ENCODE results near the gene GAS1.

GAS1 gene

DNA sequence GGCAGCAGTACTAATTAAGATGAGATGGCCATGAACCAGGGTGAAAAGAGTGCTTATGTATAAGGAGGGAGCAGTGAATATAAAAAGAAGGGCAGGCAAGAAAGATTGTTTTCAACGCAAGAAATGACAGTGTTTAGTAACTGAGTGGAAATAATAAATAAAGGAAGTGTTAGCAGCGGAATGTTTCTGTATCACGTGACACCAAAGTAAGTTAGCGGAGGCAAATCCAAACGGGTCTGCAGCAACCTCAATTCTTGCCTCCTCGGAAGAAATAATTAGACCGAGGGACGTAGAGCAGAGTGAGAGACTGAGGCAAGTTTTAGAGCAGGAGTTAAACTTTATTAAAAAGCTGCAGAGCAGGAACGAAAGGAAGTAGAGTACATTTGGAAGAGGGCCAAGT is 15.4 kb upstream of the GAS1 start:
- DNase-seq (ENCODE audit: low spot score): no peak

DNA sequence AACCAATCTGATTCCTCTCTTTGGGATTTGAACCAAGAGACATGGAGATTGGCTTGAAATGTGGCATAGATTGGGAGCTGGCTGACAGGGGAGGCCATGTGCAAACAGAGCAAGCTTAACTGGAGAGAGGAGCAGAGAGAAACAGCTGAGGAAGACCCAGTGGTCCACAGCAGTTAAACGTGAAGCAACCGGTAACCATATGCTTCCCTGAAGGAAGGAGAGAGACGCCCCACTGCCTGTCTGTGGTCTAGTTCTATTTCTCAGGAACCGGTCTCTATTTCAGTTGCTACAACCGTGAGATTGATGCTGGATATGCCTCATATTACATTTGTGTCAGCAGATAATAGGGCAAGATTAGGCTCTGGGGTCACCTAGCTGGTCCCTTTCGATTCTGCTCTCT is 13.6 kb upstream of the GAS1 start:
- no peak for DNase-seq (ENCODE audit: low spot score)

DNA sequence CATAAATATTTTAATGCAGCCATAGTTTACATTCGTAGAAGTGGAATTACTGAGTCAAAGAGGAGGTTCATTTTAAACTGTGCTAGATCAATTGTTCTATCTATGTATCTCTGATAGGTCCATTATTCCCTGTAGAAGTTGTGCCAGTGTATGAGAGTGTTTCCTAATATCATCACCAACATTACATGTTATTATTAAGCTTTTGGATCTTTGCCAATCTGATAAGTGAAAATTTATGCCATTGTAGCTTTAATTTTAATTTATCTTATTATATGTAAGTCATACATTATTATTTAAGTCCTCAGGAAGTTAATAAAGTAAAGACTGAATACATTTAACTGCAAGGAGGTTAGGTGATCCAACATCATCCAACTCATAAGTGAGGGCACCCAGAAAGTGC is 10.9 kb upstream of the GAS1 start:
- DNase-seq (ENCODE audit: low spot score): no peak

DNA sequence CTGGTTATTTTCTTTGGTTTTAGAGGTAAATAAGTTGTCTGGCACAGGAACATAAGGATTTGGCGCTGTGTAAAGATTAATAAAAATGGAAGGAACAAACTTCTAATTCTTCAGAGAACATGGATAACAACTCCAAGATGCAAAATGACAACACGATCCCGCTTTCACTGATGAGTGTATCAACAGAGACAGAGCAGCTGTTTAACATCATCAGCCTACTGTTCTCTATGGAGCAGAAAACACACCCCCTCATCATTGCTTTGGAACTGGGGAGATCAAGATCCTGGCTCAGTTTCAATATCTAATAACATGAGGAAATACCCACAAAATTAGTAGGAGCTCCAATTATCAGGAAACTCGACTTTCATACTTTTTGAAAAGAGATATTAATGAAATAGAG is 8.3 kb upstream of the GAS1 start:
- no peak for DNase-seq (ENCODE audit: low spot score)

DNA sequence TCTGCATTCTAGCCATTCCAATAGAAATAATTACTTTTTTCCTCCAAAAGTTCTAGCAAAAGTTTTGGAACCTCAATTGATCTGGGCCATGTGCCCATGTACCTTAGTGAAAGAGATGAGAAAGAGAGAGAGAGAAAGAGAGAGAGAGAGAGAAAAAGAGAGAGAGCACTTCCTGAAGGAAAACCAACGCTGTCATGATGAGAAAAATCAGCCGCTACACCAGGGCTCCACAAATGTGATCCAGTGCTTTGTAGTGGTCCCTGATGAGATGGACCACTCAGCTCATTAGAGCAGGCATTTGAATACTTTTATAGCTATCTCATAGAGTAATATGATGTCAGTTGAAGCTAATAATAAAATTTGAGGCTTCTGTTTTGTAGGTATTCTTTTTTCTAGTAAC is 7.7 kb upstream of the GAS1 start:
- no peak for DNase-seq (ENCODE audit: low spot score)

DNA sequence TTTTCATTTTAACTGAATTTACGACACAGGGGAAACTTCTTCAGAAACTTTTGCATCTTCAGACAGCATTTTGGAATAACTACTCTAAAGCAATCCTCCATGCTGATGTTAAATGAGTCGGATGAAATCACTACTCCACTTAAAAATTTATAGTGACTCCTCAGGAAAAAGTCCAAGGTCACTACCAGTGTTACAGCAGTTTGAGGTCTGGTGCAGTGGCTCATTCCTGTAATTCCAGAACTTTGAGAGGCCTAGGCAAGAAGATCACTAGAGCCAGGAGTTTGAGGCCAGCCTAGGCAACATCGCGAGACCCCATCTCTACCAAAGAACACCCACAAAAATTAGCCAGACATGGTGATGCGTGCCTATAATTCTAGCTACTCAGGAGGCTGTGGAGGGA is 5.9 kb upstream of the GAS1 start:
- DNase-seq (ENCODE audit: low spot score): no peak

DNA sequence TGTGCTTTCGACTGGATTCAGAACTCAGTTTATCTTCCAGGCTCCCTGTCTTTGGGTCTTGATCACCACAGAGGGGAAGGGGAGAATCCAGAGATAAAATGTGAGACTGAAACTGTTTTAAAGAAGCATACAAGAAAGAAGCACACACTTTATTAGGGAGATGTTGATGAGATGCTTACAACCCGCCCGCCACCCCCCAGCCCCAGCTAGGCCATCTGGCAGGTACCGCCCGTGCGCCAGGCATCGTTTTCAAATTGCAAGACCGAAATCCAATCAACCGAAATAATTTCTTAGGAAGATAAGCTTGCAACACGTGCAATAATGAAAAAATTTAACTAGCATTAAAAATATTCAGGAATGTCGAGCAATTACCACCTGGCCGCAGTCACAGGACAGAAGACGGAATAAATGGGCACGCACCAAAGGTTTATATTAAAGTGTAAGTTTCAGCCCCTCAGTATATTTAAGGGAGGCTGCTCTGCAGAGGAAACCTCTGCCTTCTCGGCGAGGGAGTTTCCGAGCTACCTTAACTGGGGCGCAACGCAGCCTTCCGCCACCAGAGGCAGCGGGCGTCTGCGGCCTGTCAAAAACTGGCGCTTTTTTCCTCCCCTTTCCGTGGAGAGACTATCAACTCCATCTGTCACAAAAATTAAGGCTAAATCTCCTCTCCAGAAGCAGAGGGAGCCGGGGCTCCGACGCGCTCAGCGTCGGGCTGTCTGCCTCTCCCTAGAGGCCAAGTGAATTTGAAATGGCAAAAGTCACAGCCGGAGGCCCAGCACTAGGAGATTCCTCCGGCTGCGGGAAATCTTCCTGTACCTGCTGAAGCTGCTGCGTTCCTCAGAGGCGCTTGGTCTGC is 996 bp upstream of the GAS1 start:
- peak; percentile 89 for DNase-seq (ENCODE audit: low spot score)

DNA sequence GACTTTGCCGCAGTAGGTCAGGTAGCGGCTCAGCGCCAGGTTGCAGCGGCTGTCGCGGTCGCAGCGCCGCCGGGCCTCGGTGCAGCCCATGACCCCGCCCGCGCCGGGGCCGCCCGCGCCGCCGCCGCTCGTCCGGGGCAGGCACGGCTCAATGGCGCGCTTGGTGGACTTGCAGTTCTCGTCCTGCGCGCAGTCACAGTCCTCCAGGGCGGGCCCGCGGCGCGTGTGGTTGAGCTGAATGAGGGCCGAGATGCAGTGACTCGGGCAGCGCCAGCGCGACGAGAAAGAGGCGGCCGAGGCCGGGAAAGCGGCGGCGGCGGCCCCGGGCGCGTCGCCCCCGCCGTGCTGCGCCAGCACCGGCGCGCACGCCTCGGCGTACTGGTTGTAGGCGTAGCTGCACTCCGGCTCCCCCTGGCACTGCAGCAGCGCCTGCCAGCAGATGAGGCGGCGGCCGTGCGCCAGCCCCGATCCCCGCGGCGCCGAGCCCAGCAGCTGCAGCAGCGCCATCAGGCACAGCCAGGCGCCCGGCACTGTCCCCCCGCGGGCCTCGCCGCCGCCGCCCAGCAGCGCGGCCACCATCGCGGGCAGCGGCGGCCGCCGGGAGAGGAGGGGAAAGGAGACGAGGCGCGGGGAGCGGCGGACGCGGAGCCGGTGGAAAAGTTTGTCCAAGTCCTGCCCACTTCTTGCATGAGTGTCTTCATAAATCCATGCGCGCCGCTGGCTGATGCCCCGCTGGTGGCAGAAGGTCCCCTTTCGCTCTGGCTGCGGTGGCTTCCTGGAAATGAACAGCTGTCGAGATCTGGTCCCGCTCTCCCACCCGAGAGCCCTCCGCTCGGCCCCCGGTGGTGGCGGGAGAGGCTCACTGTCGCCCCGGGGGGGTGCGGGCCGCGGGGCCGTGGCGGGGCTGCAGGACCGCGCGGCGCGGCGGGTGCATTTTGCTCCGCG is 833 bp downstream of the GAS1 start:
- peak; percentile 84 for DNase-seq (ENCODE audit: low spot score)

DNA sequence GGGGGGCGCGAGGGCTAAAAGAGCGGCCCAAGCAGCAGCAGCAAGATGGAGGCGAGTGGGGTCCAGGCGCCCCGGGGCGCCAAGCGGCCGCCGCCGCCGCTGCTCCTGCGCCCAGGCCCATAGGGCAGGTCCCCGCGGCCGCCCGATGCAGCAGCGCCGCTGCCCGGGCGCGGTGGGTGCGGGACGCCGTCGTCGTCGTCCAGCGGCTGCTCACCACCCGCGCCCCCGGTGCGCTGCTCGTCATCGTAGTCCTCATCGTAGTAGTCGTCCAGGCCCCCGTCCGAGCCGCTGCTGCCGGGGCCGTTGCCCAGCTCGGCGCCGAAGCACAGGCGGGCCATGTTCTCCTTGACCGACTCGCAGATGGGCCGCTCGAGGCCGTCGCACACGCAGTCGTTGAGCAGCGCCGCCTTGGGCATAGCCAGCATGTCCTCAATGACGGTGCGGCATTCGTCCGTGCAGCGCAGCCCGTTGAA is 1.5 kb downstream of the GAS1 start:
- DNase-seq (ENCODE audit: low spot score): no peak

DNA sequence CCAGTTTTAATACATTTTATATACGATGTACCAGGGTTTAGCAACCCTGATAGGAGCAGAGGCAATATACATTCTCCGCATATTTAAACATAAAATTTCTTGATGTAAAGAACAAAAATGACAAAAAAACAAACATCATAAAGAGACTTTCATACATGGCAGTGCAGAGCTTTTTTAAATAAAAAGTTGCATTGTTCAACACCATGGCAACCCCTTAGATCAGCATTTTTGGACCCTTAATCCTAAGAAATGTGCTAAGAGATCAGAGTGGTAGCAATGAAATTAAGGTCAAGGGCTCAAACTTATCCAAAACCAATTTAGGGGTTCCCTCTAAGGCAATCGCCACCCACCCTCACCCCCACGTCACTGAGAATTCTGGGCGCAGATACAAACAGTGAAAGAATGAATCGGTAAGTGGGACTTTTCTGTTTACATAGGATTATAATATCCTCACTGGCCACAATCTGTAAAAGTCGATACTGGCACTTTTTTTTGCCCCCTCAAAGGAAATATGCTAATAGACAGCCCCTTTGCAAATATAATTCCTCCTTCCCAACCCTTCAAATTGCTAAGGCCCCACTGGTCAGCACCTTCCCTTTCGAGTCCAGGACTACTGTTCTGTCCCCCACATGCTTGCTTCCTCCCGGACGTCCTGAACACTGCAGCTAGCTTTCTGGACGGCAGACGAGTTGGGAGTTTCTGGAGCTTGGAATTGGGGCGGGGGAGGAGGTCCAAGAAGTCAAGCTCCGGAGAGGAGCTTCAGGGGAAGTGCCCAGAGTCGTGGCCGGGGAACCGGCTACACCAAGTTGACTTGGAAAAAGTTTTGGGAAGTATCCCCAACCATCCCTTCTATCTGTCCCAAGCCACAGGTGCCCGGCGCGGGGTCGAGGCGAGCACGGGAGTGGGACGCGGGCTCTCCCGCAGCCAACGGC is 2.2 kb downstream of the GAS1 start:
- peak; percentile 7 for DNase-seq (ENCODE audit: low spot score)

DNA sequence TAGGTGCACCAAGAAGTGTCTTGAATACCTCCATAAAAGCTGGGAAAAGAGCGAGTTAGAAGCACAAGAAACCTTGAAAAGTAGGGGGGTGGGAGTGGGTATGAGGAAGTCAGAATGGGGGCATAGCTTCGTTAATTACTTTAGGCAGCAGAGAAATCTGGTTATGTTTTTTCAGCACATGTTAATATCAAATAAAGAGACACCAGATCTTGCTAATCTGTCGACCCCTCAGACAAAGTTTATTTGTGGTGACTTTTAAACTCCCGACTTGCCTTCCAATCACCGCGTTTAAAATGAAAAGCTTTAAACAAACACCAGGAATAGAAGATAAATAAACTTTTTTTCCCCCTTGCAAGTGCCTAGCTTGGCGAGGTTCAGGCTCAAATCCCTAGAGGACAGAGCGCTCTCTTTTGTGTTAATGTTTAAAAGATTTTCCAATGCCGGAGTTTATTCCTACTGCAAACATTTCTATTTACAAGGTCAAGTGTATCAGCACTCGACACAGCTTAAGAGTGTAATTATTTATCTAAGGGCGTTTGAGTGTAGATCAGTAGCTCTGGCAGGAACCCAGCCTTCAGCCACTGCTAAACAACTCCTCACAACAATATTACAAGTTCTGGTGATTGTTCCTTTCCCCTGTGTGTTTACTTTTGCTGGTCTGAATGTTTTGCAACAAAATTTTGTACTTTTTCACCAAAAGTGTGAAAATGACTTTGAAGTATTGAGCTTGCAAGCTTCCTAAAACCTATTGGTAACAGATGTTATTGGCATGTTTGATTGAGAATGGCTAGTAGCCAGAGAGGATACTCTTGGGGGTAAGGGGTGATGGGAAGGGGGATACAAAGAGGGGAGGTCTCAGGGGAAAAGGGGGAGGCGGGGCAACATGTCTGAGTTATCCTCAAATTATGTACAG is 3.8 kb downstream of the GAS1 start:
- DNase-seq (ENCODE audit: low spot score): no peak

DNA sequence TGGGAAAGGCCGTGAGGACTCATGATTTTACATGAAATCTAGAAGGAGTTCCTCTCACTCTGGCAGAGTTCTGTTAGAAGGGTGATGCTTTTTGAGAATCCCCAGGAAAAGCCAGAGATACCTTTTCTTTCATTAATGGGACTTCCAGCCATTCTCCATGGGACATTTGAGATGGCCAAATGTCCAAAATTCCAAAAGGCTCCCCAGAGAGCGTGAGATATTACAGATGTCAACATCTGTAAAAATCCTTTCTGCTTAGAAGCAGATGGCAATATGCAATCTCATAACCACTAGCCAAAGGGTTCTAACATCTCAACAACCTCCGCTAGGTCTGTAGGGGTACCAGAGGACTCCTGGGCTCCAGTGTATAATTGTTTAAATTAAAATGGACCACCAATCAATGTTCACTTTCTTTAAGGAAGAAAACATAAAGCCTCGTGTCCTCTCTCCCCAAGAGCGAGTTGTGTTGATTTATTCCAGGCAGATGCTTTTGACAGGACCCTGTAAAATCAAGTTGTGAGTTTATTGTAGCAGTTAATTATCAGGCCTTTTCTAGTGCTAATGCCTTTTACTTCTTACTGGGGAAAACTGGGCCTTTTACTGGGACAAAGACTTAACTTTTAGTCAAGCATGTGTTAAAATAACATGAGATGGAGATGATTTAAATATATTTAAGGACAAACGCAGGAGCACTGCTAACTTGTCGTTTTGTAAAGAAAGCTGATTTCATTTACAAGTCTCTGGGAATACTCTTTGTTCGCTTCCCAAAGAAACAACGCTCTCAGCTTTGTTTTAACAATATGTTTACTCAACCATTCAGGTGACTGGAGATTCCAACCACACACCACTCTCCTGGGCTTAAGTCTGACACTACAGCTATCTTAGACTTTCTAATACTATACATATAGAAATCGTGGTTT is 4.8 kb downstream of the GAS1 start:
- DNase-seq (ENCODE audit: low spot score): no peak

DNA sequence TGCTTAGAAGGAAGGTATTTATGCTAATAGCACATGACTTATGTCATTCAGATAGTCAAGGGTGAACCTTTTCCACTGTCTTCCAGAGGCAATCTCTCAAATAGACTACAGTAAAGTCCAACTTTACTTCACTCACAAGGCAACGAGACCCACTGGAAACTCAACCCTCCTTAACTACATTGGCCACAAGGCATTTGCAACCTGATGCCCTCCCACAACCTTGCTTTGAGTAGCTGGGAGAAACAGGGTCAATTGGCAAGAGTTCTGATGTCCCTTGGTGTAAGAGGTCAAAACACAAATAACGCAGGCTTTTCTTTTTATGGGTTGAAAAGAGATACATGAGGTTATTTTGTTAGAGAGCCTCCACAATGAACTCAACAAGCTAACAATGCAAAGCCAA is 6.1 kb downstream of the GAS1 start:
- no peak for DNase-seq (ENCODE audit: low spot score)

DNA sequence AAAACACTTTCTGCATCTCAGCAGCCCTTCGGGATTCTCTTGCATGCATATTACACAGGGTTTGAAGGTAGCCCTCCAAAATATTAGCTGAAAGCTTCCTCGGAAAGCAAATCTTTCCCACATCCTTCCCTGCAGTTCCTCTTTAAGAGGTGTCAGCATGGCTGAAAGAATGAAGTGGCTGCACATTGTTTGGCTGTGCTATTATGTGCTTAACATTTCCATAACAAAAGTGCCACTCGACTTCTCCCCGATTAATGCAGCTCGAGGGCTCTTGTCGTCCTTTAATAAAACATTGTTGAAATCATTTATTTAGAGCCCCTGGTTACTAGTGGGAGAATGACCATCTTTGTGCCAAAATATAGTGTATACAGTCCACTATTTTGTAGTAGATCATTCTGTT is 6.5 kb downstream of the GAS1 start:
- DNase-seq (ENCODE audit: low spot score): no peak

DNA sequence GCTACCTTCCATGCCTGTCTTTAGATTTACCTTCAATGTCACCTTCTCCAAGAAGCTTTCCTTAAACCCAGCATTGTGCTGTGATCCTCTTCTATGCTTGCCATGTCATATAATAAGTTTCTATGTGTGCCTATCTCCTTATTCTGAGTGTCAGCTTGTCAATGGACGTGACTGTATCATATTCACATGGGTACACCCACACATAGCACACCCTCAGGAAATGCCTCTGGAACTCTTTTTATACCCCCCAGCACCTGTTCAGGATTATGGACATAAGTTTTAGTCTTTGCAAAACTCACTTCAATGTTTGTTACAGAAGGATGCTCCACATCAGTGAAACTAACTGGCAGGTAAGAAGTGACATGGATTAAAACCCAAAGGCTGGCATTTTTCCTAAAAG is 7.4 kb downstream of the GAS1 start:
- DNase-seq (ENCODE audit: low spot score): no peak

DNA sequence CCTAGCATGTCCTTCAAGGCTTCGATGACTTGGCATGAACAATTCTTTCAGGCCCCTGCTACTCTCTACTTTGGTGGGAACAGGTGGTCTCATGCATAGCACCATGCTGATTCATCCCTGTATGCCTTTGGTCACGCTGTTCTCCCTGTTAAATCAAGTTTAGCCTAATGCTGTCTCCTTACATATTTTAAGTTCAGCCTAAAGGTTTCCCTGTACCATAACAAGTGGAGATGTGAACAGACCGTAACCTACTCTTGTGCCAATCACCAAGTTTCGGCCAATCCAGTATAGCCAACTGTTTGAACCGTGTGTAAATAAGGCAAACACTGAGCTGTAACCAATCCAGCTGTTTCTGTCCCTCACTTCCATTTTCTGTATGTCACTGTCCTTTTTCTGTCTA is 8.0 kb downstream of the GAS1 start:
- DNase-seq (ENCODE audit: low spot score): no peak

DNA sequence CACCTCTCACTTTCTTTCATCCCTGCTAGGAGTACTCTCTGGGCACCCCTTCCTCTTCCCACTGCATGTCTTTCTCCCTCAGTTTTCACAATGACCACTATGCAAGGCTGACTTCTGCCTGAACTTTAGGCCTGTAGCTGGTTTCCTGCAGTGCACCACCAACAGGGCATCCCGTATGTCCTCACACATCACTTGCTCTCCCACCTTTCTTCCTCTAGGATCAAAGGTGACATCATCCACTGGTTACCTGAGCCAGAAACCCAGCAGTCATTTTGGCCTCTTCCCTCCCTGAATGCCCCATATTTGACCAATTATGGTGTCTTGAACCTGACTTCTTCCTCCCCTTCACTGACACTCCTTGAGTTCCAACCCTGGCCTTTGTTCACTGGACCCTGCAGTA is 8.5 kb downstream of the GAS1 start:
- no peak for DNase-seq (ENCODE audit: low spot score)

DNA sequence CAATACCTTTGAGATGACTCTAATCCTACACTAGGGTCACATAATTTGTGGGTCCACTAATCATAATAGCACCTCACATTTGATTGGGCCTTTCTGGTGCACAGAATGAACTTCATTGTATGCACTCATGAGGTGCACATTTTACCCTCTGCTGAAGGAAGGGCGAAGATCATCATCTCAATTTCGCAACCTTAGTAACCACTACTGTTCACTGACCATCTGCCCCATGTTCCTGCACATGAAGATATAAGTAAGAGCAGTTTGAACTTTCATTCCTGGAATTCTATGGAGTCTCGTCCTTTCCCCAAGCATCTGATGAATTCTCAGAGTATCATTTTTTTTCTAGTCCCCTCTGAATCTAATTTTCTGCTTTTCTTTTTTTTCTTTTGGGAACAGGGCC is 21.2 kb downstream of the GAS1 start:
- no peak for DNase-seq (ENCODE audit: low spot score)

DNA sequence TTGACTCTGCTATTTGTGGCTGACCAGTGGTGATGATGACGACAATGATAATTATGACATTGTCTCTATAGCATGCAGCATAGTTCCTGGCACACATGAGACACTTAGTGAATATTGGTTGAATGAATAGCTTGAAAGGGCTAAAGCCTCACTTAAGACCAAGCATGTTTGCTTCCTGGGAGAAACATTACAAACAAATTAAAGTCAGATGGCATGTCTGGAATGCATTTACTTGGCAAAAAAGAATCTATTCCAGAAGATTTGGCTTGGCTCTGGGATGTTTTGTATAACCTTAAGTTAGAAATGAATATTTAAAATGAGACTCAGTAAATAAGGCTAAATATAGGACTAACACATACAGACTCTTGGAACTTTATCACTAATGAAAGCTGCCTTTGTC is 21.6 kb downstream of the GAS1 start:
- no peak for DNase-seq (ENCODE audit: low spot score)

DNA sequence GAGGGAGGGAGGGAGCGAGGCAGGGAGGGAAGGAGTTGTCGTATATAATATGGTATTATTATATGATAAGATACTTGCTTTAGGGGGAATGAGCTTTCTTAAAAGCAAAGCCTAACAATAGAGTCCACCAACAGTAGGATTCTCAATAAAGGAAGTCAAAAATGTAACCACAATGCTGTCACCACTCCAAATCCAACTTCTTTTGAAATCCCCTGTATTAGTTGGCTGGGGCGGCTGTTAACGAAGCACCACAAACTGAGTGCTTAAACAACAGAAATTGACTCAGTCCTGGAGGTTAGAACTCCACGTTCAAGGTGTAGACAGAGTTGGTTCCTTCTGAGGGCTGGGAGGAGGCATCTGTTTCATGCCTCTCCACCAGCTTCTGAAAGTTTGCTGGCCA is 23.1 kb downstream of the GAS1 start:
- no peak for DNase-seq (ENCODE audit: low spot score)
